ENCODE data around the gene KCNG4.

KCNG4 gene, protein sequence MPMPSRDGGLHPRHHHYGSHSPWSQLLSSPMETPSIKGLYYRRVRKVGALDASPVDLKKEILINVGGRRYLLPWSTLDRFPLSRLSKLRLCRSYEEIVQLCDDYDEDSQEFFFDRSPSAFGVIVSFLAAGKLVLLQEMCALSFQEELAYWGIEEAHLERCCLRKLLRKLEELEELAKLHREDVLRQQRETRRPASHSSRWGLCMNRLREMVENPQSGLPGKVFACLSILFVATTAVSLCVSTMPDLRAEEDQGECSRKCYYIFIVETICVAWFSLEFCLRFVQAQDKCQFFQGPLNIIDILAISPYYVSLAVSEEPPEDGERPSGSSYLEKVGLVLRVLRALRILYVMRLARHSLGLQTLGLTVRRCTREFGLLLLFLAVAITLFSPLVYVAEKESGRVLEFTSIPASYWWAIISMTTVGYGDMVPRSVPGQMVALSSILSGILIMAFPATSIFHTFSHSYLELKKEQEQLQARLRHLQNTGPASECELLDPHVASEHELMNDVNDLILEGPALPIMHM

DNA sequence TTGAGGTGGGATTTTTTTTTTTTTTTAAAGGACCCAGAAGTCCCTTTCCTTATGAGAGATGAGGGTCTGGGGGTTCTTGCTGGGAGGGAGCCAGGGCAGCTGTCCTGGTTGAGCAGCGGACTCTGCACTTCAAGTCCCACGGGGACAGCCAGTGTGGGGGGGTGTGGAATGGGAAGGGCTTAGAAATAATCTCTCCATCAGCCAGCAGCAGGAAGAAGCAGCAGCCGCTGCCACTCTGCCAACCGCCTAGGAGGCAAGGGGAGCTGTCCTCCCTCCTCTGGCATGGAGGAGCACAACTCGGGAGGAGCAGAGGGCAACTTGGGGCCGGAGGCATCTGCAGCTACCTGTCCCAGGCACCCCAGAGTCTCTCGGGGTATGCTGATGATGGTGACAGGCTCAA, at the start of gene KCNG4:
Gene KCNG4 (minus strand): TSS at position 104 of the 400 bp plus-strand sequence. CDS start 2,527 bp downstream, outside the sequence.
- Histone ChIP-seq H3K4me1 (ENCODE audit: control insufficient read depth in 2 of 2, insufficient read depth in 2 of 2, low read length in 2 of 2) (no peaks in the 10 kb centered on the region), H3K36me3 (ENCODE audit: control insufficient read depth in 2 of 2, insufficient read depth in 2 of 2, low read length in 2 of 2) (no peaks in the 10 kb centered on the region), H3K27me3 (ENCODE audit: control insufficient read depth in 2 of 2, insufficient read depth in 2 of 2, low read length in 2 of 2) (peaks cover 0 to 3% of the 10 kb centered on the region in 2 donors), H3K9me3 (ENCODE audit: control insufficient read depth in 2 of 2, low read length in 2 of 2) (no peaks in the 10 kb centered on the region), H3K27ac (ENCODE audit: low read depth in 2 of 2, low read length in 2 of 2) (no peak within 1 kb of the TSS), H3K4me3 (ENCODE audit: low read length in 2 of 2) (no peak within 1 kb of the TSS), H3K9ac (ENCODE audit: low read depth in 1 of 2, low read length in 2 of 2) (no peak within 1 kb of the TSS)

GRCh38 chr16:84288902-84289301, 49.1 kb upstream of the KCNG4 start:
- Histone ChIP-seq H3K4me3 (ENCODE audit: low read length in 2 of 2) (no peak overlapping the region), H3K9me3 (ENCODE audit: control insufficient read depth in 2 of 2, low read length in 2 of 2) (no peaks in the 10 kb centered on the region), H3K36me3 (ENCODE audit: control insufficient read depth in 2 of 2, insufficient read depth in 2 of 2, low read length in 2 of 2) (no peaks in the 10 kb centered on the region), H3K9ac (ENCODE audit: low read depth in 1 of 2, low read length in 2 of 2) (no peak overlapping the region), H3K27me3 (ENCODE audit: control insufficient read depth in 2 of 2, insufficient read depth in 2 of 2, low read length in 2 of 2) (no peaks in the 10 kb centered on the region), H3K27ac (ENCODE audit: low read depth in 2 of 2, low read length in 2 of 2) (no peak overlapping the region), H3K4me1 (ENCODE audit: control insufficient read depth in 2 of 2, insufficient read depth in 2 of 2, low read length in 2 of 2) (peaks cover 8 to 11% of the 10 kb centered on the region in 2 donors)

DNA sequence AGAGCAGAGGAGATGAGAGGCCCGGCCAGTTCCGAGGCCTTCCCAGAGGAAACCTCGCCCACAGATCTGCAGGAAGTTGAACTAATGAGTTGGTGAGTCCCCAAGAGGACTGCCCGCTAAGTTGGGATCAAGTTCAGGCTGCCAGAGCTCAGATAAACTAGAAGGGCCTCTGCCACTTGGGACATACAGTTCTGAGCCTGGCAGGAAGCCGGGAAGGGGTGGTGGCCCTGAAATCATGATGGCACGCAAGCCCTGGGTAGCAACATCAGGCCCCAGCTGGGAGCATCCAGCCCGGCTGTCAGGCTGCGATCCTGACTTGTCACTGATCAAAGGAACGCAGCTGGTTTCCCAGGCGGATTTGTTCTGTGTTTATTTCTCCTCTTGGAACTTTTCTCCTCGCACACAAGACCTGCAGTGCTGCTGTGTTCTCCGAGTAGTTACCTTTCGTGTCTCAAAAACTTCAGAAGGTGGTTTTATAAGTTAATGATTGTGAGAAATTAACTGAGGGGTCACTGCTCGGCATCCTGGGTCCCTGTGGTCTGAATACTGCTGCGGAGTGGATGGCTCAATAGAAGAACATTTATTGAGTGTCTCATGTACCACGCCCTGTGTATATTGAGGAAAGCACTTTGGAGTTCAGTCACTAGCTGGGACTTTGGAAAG, 46.9 kb upstream of the KCNG4 start:
- H3K27me3 ChIP-seq (ENCODE audit: control insufficient read depth in 2 of 2, insufficient read depth in 2 of 2, low read length in 2 of 2): no peaks in the 10 kb centered on the region
- H3K27ac ChIP-seq (ENCODE audit: low read depth in 2 of 2, low read length in 2 of 2): peak overlapping the region; percentile 45 to 46
- H3K4me1 ChIP-seq (ENCODE audit: control insufficient read depth in 2 of 2, insufficient read depth in 2 of 2, low read length in 2 of 2): peaks cover 14 to 17% of the 10 kb centered on the region in 2 donors
- no peaks in the 10 kb centered on the region for H3K36me3 ChIP-seq (ENCODE audit: control insufficient read depth in 2 of 2, insufficient read depth in 2 of 2, low read length in 2 of 2)
- H3K9ac ChIP-seq (ENCODE audit: low read depth in 1 of 2, low read length in 2 of 2): no peak overlapping the region
- no peak overlapping the region for H3K4me3 ChIP-seq (ENCODE audit: low read length in 2 of 2)
- no peaks in the 10 kb centered on the region for H3K9me3 ChIP-seq (ENCODE audit: control insufficient read depth in 2 of 2, low read length in 2 of 2)

DNA sequence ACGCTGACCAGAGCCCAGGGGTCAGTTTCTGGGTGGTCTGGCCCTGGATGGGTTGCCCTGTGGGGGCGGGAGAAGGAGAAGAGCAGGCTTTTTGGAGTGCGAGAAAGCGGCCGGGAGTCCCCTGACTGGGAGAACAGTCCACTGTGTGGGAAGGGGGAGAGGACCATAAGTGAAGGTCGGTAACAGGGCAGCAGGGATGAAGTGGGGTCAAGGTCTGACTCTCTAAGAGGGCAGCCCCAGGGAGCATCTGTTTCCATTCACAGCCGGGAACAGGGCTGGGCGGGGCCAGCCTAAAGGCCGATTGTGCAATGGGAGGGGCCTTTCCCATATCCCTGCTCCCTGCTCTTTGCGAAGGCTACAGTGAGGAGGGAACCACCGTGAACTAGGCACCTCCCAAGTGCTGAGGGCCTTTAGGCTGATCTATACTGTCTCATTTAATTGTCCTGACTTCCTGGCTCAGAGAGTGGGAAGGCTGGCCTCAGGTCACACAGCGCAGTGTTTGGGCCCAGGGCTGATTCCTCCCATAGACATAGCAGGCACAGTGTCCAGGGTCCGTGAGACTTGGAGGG, 44.4 kb upstream of the KCNG4 start:
- H3K9ac ChIP-seq (ENCODE audit: low read depth in 1 of 2, low read length in 2 of 2): peak overlapping the region; percentile 7 to 47
- peak overlapping the region; percentile 38 to 61 for H3K27ac ChIP-seq (ENCODE audit: low read depth in 2 of 2, low read length in 2 of 2)
- H3K36me3 ChIP-seq (ENCODE audit: control insufficient read depth in 2 of 2, insufficient read depth in 2 of 2, low read length in 2 of 2): no peaks in the 10 kb centered on the region
- no peaks in the 10 kb centered on the region for H3K27me3 ChIP-seq (ENCODE audit: control insufficient read depth in 2 of 2, insufficient read depth in 2 of 2, low read length in 2 of 2)
- peaks cover 14 to 17% of the 10 kb centered on the region in 2 donors for H3K4me1 ChIP-seq (ENCODE audit: control insufficient read depth in 2 of 2, insufficient read depth in 2 of 2, low read length in 2 of 2)
- H3K4me3 ChIP-seq (ENCODE audit: low read length in 2 of 2): no peak overlapping the region
- H3K9me3 ChIP-seq (ENCODE audit: control insufficient read depth in 2 of 2, low read length in 2 of 2): no peaks in the 10 kb centered on the region

DNA sequence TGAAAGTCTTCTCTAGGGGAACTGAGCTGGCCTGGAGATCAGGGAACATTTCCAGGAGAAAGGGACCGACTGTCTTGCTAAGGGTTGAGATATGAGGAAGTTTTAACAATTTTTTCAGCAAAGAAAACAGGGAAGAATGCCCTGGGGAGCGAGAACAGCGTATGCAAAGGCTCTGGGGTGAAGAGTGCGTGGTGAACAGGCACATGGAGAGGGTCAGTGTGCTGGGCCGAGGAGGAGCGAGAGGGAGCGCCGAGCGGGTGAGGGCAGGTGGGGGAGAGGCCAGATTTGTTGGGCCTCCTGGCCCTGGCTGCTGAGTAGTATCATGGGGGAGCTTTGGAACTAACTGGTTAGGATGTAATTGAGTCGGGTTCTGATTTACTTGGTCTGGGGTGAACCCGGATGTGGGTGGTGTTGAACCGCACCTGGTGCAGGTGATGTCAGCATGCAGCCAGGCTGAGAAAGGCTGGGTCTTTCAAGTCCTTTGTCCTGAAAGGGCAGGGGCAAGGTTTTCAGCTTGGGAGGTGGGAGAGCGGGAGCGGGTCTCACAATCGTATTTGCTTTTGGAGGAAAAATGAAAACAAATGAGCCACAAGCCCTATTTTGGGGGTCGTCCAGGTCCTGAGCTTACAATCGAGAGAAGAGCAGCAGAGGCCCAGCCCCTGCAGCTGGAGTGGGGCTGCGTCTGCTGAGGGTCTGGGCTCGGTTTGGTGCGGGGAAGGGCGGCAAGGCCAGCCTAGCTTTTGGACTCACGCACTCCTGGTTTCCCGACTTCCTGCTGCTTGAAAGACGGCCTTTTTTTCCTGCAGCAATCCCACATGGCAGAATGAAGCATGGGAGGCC, 43.7 kb upstream of the KCNG4 start:
- H3K36me3 ChIP-seq (ENCODE audit: control insufficient read depth in 2 of 2, insufficient read depth in 2 of 2, low read length in 2 of 2): no peaks in the 10 kb centered on the region
- H3K27ac ChIP-seq (ENCODE audit: low read depth in 2 of 2, low read length in 2 of 2): peak overlapping the region; percentile 38 to 61
- H3K27me3 ChIP-seq (ENCODE audit: control insufficient read depth in 2 of 2, insufficient read depth in 2 of 2, low read length in 2 of 2): no peaks in the 10 kb centered on the region
- peak overlapping the region; percentile 22 to 47 for H3K9ac ChIP-seq (ENCODE audit: low read depth in 1 of 2, low read length in 2 of 2)
- peaks cover 14 to 17% of the 10 kb centered on the region in 2 donors for H3K4me1 ChIP-seq (ENCODE audit: control insufficient read depth in 2 of 2, insufficient read depth in 2 of 2, low read length in 2 of 2)
- H3K9me3 ChIP-seq (ENCODE audit: control insufficient read depth in 2 of 2, low read length in 2 of 2): no peaks in the 10 kb centered on the region
- H3K4me3 ChIP-seq (ENCODE audit: low read length in 2 of 2): no peak overlapping the region

DNA sequence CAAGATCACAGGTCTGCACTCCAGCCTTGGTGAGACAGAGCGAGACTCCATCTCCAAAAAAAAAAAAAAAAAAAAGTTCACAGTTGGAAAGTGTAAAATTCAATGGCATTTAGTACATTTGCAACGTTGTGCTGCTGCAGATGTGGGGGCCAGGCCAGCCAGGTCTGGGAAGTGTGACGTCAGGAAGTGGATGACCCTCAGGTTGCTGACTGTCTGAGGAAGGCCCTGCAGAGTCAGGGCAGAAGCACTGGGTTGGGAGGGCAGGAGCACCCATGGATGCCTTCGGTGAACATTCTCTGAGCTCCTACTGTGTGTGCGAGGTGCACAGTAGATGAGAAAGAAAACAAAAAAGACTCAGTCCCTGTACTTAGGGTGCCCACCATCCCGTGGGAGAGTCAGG, 42.7 kb upstream of the KCNG4 start:
- Histone ChIP-seq H3K4me1 (ENCODE audit: control insufficient read depth in 2 of 2, insufficient read depth in 2 of 2, low read length in 2 of 2) (peaks cover 14 to 17% of the 10 kb centered on the region in 2 donors), H3K36me3 (ENCODE audit: control insufficient read depth in 2 of 2, insufficient read depth in 2 of 2, low read length in 2 of 2) (no peaks in the 10 kb centered on the region), H3K9ac (ENCODE audit: low read depth in 1 of 2, low read length in 2 of 2) (no peak overlapping the region), H3K27ac (ENCODE audit: low read depth in 2 of 2, low read length in 2 of 2) (no peak overlapping the region), H3K9me3 (ENCODE audit: control insufficient read depth in 2 of 2, low read length in 2 of 2) (no peaks in the 10 kb centered on the region), H3K4me3 (ENCODE audit: low read length in 2 of 2) (no peak overlapping the region), H3K27me3 (ENCODE audit: control insufficient read depth in 2 of 2, insufficient read depth in 2 of 2, low read length in 2 of 2) (no peaks in the 10 kb centered on the region)

DNA sequence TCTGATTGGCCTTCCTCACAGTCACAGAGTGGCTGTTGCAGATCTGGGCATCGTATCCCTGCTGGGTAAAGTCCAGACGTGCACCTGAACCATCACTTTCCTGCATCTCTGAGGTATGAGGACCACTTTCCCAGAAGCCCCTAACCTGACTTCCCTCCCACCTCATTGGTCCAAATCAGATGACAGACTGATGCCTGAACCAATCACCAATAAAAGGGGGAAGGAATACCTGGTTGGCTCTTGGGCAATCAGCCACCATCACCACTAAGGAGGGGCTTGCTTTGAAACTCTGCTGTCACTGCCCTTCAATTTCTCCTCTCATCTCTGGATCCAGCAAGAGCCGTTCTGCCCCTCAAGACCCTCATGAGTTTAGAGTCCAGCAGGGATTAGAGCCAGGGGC, 41.3 kb upstream of the KCNG4 start:
- no peaks in the 10 kb centered on the region for H3K9me3 ChIP-seq (ENCODE audit: control insufficient read depth in 2 of 2, low read length in 2 of 2)
- no peak overlapping the region for H3K27ac ChIP-seq (ENCODE audit: low read depth in 2 of 2, low read length in 2 of 2)
- peaks cover 14 to 17% of the 10 kb centered on the region in 2 donors for H3K4me1 ChIP-seq (ENCODE audit: control insufficient read depth in 2 of 2, insufficient read depth in 2 of 2, low read length in 2 of 2)
- no peaks in the 10 kb centered on the region for H3K36me3 ChIP-seq (ENCODE audit: control insufficient read depth in 2 of 2, insufficient read depth in 2 of 2, low read length in 2 of 2)
- H3K4me3 ChIP-seq (ENCODE audit: low read length in 2 of 2): no peak overlapping the region
- H3K9ac ChIP-seq (ENCODE audit: low read depth in 1 of 2, low read length in 2 of 2): no peak overlapping the region
- H3K27me3 ChIP-seq (ENCODE audit: control insufficient read depth in 2 of 2, insufficient read depth in 2 of 2, low read length in 2 of 2): no peaks in the 10 kb centered on the region

DNA sequence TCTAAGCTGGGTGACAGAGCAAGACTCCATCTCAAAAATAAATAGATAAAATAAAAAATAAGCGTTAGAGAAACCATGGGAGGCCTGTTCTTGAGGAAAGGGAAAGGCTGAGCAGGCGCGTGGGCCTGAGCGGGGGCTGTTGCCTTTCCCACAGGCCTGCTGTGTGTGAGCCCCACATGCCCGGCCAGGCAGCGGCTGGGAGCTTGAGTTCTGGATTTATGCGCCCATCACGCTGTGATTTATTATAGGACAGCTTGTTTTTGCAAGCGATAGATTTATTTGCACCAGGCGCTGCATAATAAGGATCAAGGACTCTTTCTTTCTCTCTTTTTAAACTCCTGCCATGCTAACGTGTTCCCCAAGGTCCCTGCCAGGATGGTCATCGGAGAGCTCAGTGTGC, 40.1 kb upstream of the KCNG4 start:
- Histone ChIP-seq H3K27me3 (ENCODE audit: control insufficient read depth in 2 of 2, insufficient read depth in 2 of 2, low read length in 2 of 2) (no peaks in the 10 kb centered on the region), H3K4me3 (ENCODE audit: low read length in 2 of 2) (no peak overlapping the region), H3K27ac (ENCODE audit: low read depth in 2 of 2, low read length in 2 of 2) (no peak overlapping the region), H3K36me3 (ENCODE audit: control insufficient read depth in 2 of 2, insufficient read depth in 2 of 2, low read length in 2 of 2) (no peaks in the 10 kb centered on the region), H3K9me3 (ENCODE audit: control insufficient read depth in 2 of 2, low read length in 2 of 2) (no peaks in the 10 kb centered on the region), H3K9ac (ENCODE audit: low read depth in 1 of 2, low read length in 2 of 2) (no peak overlapping the region), H3K4me1 (ENCODE audit: control insufficient read depth in 2 of 2, insufficient read depth in 2 of 2, low read length in 2 of 2) (peaks cover 14 to 15% of the 10 kb centered on the region in 2 donors)

- Histone ChIP-seq H3K27me3 (ENCODE audit: control insufficient read depth in 2 of 2, insufficient read depth in 2 of 2, low read length in 2 of 2) (no peaks in the 10 kb centered on the region), H3K36me3 (ENCODE audit: control insufficient read depth in 2 of 2, insufficient read depth in 2 of 2, low read length in 2 of 2) (no peaks in the 10 kb centered on the region), H3K4me3 (ENCODE audit: low read length in 2 of 2) (no peak overlapping the region), H3K9me3 (ENCODE audit: control insufficient read depth in 2 of 2, low read length in 2 of 2) (no peaks in the 10 kb centered on the region), H3K4me1 (ENCODE audit: control insufficient read depth in 2 of 2, insufficient read depth in 2 of 2, low read length in 2 of 2) (peaks cover 6 to 7% of the 10 kb centered on the region in 2 donors), H3K9ac (ENCODE audit: low read depth in 1 of 2, low read length in 2 of 2) (no peak overlapping the region), H3K27ac (ENCODE audit: low read depth in 2 of 2, low read length in 2 of 2) (no peak overlapping the region)
Measured at GRCh38 chr16:84278968-84279367, 39.2 kb upstream of the KCNG4 start.

Measured in mucosa of rectum (tissue), 2 donors.